NCI-H1092 (cell line): ENCODE measurements around the gene CASP3.
"Not testable (repeated sequence)": the region's sequence is repeated elsewhere in the genome, so short reads cannot be mapped to it uniquely, and the experiment has no call there.

Experiments used
- DNase-seq: peaks from one replicate; lab custom pipeline; 2025; lab: John Stamatoyannopoulos, UW

The CASP3 gene

GRCh38 chr4:184664445-184665210, 15.4 kb upstream of the CASP3 start:
- no peak for DNase-seq

- no peak for DNase-seq
These were observed 13.0 kb upstream of the CASP3 start for GRCh38 chr4:184662236-184662635.

GRCh38 chr4:184660978-184661377, 11.7 kb upstream of the CASP3 start:
- no peak for DNase-seq

GRCh38 chr4:184657820-184658219, 8.6 kb upstream of the CASP3 start:
- DNase-seq = not testable (repeated sequence)

GRCh38 chr4:184657144-184657543, 7.9 kb upstream of the CASP3 start:
- DNase-seq = no peak

GRCh38 chr4:184655889-184656869, 6.9 kb upstream of the CASP3 start:
- no peak for DNase-seq

GRCh38 chr4:184653650-184654049, 4.4 kb upstream of the CASP3 start:
- no peak for DNase-seq

GRCh38 chr4:184652681-184653080, 3.4 kb upstream of the CASP3 start:
- not testable (repeated sequence) for DNase-seq

- no peak for DNase-seq
These were observed 2.7 kb upstream of the CASP3 start for GRCh38 chr4:184651899-184652298.

- DNase-seq = peak; percentile 45
These were observed 966 bp upstream of the CASP3 start for GRCh38 chr4:184649971-184650855.

- peak; percentile 13 for DNase-seq
These were observed 778 bp downstream of the CASP3 start for GRCh38 chr4:184648313-184649025.

- DNase-seq = no peak
These were observed 1.3 kb downstream of the CASP3 start for GRCh38 chr4:184648054-184648312.

GRCh38 chr4:184647266-184648053, 1.8 kb downstream of the CASP3 start:
- no peak for DNase-seq

GRCh38 chr4:184645904-184646610, 3.2 kb downstream of the CASP3 start:
- DNase-seq = no peak

GRCh38 chr4:184644553-184645307, 4.5 kb downstream of the CASP3 start:
- DNase-seq = no peak

GRCh38 chr4:184643731-184644130, 5.5 kb downstream of the CASP3 start:
- no peak for DNase-seq

GRCh38 chr4:184641451-184641850, 7.8 kb downstream of the CASP3 start:
- DNase-seq = no peak

- no peak for DNase-seq
These were observed 8.2 kb downstream of the CASP3 start for GRCh38 chr4:184641022-184641421.

GRCh38 chr4:184636897-184637296, 12.3 kb downstream of the CASP3 start:
- DNase-seq = no peak
